Measurements from ENCODE around the gene SEMA4D.

SEMA4D gene

GRCh38 chr9:89533411-89534095 is 35.6 kb upstream of the SEMA4D start:
- Histone ChIP-seq H3K27ac (replicated peaks) (no peak overlapping the region), H3K27me3 (ENCODE audit: insufficient read depth, poor library complexity, severe bottlenecking) (no peaks in the 10 kb centered on the region), H3K4me3 (replicated peaks; ENCODE audit: insufficient read depth, low read length) (no peak overlapping the region)
- DNase-seq (ENCODE audit: low read depth in 1 of 2, low spot score in 1 of 2), result no peak
- TF ChIP-seq GABPA (IDR thresholded peaks at IDR 0.05; ENCODE audit: low read depth) (no peak), SPI1 (IDR thresholded peaks at IDR 0.05; ENCODE audit: borderline replicate concordance, low read depth) (no peak)
- TF ChIP-seq, protein P1, sequence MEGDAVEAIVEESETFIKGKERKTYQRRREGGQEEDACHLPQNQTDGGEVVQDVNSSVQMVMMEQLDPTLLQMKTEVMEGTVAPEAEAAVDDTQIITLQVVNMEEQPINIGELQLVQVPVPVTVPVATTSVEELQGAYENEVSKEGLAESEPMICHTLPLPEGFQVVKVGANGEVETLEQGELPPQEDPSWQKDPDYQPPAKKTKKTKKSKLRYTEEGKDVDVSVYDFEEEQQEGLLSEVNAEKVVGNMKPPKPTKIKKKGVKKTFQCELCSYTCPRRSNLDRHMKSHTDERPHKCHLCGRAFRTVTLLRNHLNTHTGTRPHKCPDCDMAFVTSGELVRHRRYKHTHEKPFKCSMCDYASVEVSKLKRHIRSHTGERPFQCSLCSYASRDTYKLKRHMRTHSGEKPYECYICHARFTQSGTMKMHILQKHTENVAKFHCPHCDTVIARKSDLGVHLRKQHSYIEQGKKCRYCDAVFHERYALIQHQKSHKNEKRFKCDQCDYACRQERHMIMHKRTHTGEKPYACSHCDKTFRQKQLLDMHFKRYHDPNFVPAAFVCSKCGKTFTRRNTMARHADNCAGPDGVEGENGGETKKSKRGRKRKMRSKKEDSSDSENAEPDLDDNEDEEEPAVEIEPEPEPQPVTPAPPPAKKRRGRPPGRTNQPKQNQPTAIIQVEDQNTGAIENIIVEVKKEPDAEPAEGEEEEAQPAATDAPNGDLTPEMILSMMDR (IDR thresholded peaks at IDR 0.05; ENCODE audit: insufficient read depth, low read length), result no peak
- TF ChIP-seq, protein P2, sequence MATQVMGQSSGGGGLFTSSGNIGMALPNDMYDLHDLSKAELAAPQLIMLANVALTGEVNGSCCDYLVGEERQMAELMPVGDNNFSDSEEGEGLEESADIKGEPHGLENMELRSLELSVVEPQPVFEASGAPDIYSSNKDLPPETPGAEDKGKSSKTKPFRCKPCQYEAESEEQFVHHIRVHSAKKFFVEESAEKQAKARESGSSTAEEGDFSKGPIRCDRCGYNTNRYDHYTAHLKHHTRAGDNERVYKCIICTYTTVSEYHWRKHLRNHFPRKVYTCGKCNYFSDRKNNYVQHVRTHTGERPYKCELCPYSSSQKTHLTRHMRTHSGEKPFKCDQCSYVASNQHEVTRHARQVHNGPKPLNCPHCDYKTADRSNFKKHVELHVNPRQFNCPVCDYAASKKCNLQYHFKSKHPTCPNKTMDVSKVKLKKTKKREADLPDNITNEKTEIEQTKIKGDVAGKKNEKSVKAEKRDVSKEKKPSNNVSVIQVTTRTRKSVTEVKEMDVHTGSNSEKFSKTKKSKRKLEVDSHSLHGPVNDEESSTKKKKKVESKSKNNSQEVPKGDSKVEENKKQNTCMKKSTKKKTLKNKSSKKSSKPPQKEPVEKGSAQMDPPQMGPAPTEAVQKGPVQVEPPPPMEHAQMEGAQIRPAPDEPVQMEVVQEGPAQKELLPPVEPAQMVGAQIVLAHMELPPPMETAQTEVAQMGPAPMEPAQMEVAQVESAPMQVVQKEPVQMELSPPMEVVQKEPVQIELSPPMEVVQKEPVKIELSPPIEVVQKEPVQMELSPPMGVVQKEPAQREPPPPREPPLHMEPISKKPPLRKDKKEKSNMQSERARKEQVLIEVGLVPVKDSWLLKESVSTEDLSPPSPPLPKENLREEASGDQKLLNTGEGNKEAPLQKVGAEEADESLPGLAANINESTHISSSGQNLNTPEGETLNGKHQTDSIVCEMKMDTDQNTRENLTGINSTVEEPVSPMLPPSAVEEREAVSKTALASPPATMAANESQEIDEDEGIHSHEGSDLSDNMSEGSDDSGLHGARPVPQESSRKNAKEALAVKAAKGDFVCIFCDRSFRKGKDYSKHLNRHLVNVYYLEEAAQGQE (IDR thresholded peaks at IDR 0.05; ENCODE audit: insufficient replicate concordance, low read depth), result no peak

- TF ChIP-seq GABPA (IDR thresholded peaks at IDR 0.05; ENCODE audit: low read depth) (no peak), POLR2AphosphoS5 (IDR thresholded peaks at IDR 0.05; ENCODE audit: low read depth) (no peak), SPI1 (IDR thresholded peaks at IDR 0.05; ENCODE audit: borderline replicate concordance, low read depth) (no peak)
- TF ChIP-seq, protein P2 (IDR thresholded peaks at IDR 0.05; ENCODE audit: insufficient replicate concordance, low read depth), result no peak
- TF ChIP-seq, protein P1 (IDR thresholded peaks at IDR 0.05; ENCODE audit: insufficient read depth, low read length), result no peak
- H3K4me3 ChIP-seq (replicated peaks; ENCODE audit: insufficient read depth, low read length), result no peak overlapping the region
- H3K27ac ChIP-seq (replicated peaks), result no peak overlapping the region
- DNase-seq (ENCODE audit: low read depth in 1 of 2, low spot score in 1 of 2), result no peak
- H3K27me3 ChIP-seq (ENCODE audit: insufficient read depth, poor library complexity, severe bottlenecking), result no peaks in the 10 kb centered on the region
Measured at GRCh38 chr9:89532944-89533343, 35.0 kb upstream of the SEMA4D start.

DNA sequence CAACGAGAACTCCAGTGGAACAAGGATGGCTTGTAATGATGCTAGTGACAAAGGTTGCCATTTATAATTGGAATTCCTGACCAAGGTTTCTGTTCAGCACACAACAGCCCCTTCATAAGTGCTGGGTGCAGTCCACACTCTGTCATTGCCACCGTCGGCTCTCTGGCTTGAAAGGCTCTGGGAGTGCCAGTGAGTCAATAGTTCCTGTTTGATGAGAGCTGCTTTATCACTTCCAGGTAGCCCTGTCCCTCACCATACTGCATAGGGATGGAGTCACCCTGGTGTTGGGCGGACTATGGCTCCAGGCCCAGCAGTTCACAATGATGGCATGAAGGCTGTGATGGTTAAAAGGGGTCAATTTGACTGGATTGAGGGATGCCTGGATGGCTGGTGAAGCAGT is 34.6 kb upstream of the SEMA4D start:
- DNase-seq (ENCODE audit: low read depth in 1 of 2, low spot score in 1 of 2), result no peak
- TF ChIP-seq GABPA (IDR thresholded peaks at IDR 0.05; ENCODE audit: low read depth) (no peak), SPI1 (IDR thresholded peaks at IDR 0.05; ENCODE audit: borderline replicate concordance, low read depth) (no peak), POLR2AphosphoS5 (IDR thresholded peaks at IDR 0.05; ENCODE audit: low read depth) (no peak)
- TF ChIP-seq, protein P1 (IDR thresholded peaks at IDR 0.05; ENCODE audit: insufficient read depth, low read length), result no peak
- TF ChIP-seq, protein P2 (IDR thresholded peaks at IDR 0.05; ENCODE audit: insufficient replicate concordance, low read depth), result no peak
- no peak overlapping the region for H3K27ac ChIP-seq (replicated peaks)
- H3K27me3 ChIP-seq (ENCODE audit: insufficient read depth, poor library complexity, severe bottlenecking), result no peaks in the 10 kb centered on the region
- no peak overlapping the region for H3K4me3 ChIP-seq (replicated peaks; ENCODE audit: insufficient read depth, low read length)

Measured in HL-60 (cell line).